ENCODE data around the gene EFL1. TPM values are rescaled to one million over a fixed set of nuclear protein-coding genes. Genes with fewer than 3 reads are reported as not detected.

Gene EFL1
- total RNA-seq, 1 donor from 2014 or later: 30.1 TPM

GRCh38 chr15:82146990-82147461, 115.5 kb downstream of the EFL1 start:
- DNase-seq: peak; percentile 94

GRCh38 chr15:82146576-82146975, 116.0 kb downstream of the EFL1 start:
- DNase-seq: no peak

DNA sequence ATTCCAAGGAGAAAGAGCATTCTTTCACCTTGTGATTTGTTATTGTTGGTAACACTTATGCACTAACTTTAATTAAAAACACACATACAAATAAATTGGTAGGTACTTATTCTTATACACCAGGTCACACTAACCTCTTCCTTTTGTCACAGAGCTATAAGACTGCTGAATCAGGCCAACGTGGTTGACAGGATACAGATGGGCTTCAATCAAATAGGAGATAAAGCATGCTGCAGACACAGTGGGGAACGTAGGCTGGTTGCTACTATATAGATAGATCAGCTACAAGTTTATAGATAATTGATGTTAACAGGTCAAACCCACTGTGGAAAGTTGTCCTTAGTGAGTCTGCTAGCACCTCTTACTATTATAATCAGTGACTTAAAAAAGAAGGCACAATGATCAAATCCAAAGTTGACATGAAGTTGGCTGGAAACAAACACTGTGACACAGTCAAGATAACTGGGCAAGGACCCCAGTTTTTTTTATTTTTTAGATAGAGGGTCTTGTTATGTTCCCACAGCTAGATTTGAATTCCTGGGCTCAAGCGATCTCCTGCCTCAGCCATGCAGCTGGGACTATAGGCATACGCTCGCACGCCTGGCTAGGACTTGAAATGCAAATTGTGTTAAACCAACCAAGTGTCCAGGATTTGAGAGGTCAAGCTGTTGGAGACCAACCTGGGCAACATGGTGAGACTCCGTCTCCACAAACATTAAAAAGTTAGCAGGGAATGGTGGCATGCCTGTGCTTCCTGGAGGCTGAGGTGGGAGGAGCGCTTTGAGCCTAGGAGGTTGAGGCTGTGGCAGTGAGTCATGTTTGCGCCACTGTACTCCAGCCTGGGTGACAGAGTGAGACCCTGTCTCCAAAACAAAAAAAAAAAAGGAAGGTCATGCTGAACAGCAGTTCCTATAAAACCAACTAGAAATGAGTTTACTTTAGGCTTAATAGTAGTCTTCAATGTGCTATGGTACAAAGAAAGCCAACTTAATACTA, 118.8 kb downstream of the EFL1 start:
- DNase-seq: no peak

DNA sequence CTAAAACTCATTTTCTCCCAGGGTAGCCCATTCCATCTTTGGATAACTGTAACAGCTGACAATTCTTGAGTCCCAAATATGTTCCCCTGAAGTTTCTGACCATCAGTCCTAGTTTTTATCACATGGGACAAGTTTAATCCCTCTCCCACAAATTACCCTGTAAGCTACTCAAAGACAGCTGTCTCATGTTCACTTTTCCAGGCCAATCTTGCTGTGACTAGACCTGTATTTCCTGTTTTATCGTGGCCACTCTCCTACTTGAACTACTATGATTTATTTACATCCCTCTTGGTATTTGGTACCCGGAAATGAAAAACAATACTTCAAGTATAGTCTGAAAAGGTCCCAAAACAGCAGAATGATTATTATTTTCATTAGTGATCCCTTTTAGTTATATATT, 121.6 kb downstream of the EFL1 start:
- peak; percentile 41 for DNase-seq

- DNase-seq: peak; percentile 72
These were observed 122.7 kb downstream of the EFL1 start for GRCh38 chr15:82139823-82140268.

DNA sequence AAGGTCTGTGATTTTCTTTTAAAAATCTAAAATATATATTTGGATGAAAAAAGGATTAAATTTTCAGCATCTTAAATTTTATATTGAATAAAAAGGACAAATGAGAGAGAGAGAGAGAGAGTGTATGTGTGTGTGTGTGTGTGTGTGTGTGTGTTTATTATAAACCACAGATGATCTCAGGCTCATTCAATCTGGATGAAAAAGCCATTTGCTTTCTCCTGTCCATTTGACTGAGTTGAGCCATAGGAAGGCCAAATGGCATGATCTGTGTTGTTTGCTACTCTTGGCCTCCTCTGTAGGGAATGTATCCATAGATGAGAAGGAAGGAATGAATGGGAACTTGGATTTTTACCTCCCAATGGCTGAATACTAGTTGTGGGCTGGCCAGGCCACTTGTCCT, 124.2 kb downstream of the EFL1 start:
- no peak for DNase-seq

GRCh38 chr15:82137261-82137660, 125.3 kb downstream of the EFL1 start:
- no peak for DNase-seq

- DNase-seq: no peak
These were observed 126.4 kb downstream of the EFL1 start for GRCh38 chr15:82136120-82136519.

DNA sequence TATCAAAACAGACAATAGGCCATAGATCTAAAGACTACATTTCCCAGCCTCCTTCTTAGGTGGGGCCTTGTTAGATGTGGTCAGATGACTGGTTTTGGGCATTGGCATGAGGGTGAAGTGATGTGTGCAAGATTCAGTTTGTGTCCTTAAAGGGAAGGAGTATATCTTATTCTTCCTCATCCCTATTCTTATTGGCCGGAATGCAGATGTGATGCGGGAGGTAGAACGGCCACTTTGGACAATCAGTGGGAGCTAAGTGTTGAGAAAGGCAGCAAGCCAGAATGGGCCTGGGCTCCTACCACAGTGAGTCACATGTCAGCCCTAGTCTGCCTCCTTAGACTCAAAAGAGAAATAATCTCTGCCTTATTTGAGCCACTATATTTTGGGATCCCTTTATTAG, 126.9 kb downstream of the EFL1 start:
- DNase-seq: no peak

DNA sequence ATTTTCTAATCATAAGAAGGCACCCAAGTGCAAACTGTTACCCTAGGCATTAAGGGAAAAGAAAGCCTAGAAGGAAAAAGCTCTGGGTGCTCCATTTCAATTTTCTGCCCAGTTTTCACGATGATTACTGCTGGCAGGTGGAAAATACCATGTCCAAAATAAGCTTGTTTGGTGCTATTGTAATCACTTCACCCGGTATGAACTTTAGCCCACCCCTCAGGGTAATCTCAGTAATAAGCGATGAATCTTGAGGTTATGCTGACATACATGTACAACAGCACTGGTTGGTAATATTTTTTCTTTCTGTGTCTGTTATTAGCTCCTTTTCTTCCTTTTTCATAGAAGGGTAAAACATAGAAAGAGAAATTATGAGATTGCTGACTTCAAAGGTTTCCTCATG, 128.1 kb downstream of the EFL1 start:
- DNase-seq: no peak

GRCh38 chr15:82133251-82133650, 129.3 kb downstream of the EFL1 start:
- no peak for DNase-seq

GRCh38 chr15:82132742-82133141, 129.8 kb downstream of the EFL1 start:
- no peak for DNase-seq

DNA sequence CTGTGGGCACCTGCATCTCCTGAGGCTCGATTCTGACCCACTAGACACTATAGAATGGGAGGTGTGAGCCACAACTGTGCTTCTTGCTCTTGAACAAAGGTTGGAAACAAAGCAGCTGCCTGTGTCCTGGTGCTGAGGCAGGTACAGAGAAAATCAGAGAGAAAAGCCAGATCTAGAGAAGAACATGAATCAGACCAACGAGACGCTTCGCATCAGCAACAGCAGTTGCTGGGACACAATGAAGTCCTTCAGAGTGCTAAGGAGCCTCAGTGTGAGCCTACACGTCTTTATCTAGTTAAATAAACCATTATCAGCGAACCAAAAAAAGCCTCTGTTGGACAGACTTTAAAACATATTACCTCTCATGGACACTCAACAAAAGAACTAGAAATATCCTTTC, 130.4 kb downstream of the EFL1 start:
- no peak for DNase-seq

- no peak for DNase-seq
These were observed 132.3 kb downstream of the EFL1 start for GRCh38 chr15:82130248-82130647.

GRCh38 chr15:82129761-82130160, 132.8 kb downstream of the EFL1 start:
- no peak for DNase-seq

DNA sequence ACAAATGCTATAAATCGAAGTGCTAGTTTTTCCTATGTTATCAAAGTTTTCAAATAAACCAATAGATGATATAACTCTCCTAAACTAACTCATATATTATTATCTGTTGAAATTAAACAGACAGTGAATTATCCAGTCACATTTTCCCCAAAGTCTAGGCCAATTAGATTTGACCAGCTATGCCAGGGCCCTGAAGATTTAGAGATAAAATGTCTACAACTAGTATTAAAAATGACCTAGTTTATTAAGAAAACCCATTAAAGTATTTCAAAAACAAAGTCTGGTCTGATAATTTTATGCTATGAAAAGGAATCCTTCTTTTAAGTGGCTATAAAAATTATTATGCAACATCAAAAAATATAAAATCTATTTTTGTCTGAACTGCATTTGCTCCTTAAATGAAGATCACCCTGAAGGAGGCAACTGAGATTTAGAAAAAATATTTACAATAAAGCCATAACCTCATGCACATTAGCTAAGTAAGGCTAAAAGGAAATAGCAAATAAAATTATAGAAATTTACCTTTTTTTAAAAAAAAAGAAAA, 133.3 kb downstream of the EFL1 start:
- no peak for DNase-seq

GRCh38 chr15:82128401-82129148, 134.0 kb downstream of the EFL1 start:
- no peak for DNase-seq

DNA sequence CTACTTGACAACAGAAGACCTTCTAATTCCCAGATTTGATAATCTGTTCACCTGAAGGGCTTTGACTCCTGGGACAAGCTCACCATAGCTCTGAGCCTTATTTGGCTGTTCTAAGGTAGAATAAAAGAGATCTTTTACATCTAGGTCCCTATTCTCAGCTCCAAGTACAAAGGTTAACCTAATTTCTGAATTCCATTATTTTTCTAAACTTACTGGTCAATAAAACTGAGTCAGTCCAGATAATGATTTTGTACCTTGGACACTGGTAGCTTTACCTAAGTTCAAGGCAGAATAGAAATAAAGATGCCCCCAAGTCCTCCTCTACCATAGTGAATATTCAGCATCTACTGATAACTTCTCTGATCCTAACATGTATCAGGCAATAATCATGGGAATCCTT, 135.0 kb downstream of the EFL1 start:
- DNase-seq: no peak

GRCh38 chr15:82126346-82126745, 136.2 kb downstream of the EFL1 start:
- no peak for DNase-seq

DNA sequence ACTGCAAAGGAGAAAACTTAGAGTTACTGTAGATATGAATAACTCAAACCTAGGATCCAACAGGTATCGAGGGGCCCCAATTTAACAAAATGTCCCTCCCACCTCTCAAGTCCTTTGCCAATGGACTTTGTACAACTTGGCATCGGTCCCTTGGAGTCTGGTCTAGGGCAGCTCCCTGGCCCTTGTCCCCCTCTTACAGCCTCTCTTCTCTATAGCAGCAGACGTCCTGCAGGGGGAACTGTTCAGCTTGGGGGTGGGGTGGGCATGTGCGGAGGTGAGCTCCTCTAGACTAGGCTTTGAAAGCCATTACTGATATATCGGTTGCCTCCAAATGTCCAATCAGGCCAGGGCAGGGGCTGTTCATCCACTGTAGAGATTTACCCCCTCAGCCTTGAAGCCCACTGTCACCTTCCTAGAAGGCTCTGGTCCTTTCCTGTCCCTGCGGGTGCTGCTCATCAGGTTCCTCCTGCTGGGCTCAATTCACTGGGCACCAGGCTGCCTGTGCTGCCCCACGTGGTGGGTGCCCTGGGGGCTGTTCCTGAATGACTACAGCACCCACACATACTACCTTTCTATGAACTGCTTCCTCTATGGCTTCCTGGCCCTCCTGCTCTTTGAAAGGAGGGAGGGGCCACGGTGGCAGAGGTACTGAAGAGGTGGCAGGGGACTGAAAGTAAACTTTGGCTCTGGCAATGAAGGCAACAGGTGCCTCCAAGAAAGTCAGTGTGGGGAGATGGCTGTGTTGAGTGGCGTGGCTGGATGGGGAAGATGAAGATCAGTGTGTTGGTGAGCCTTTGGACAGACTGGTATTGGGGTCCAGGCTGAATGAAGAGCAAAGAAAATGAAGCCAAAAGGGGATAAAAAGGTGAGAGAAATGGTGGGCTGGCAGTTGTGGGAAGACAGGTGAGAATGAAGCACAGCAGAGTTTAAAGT, 137.9 kb downstream of the EFL1 start:
- no peak for DNase-seq

- peak; percentile 24 for DNase-seq
These were observed 139.7 kb downstream of the EFL1 start for GRCh38 chr15:82122746-82123400.

- DNase-seq: no peak
These were observed 144.5 kb downstream of the EFL1 start for GRCh38 chr15:82118040-82118439.
